Measurements from ENCODE around the gene DNM3.

- no peak for TF ChIP-seq CEBPB (IDR thresholded peaks at IDR 0.05)
- no peak for TF ChIP-seq EP300 (IDR thresholded peaks at IDR 0.05; ENCODE audit: borderline replicate concordance)
- no peak for TF ChIP-seq FOXM1 (IDR thresholded peaks at IDR 0.05; ENCODE audit: borderline replicate concordance, low read depth)
- TF ChIP-seq YY1 (IDR thresholded peaks at IDR 0.05; ENCODE audit: low read depth) = no peak
- TF ChIP-seq RAD21 (IDR thresholded peaks at IDR 0.05; ENCODE audit: low read depth) = no peak
- no peak for TF ChIP-seq USF1 (IDR thresholded peaks at IDR 0.05)
- TF ChIP-seq TAF1 (IDR thresholded peaks at IDR 0.05; ENCODE audit: low read depth) = no peak
- TF ChIP-seq, protein P1, sequence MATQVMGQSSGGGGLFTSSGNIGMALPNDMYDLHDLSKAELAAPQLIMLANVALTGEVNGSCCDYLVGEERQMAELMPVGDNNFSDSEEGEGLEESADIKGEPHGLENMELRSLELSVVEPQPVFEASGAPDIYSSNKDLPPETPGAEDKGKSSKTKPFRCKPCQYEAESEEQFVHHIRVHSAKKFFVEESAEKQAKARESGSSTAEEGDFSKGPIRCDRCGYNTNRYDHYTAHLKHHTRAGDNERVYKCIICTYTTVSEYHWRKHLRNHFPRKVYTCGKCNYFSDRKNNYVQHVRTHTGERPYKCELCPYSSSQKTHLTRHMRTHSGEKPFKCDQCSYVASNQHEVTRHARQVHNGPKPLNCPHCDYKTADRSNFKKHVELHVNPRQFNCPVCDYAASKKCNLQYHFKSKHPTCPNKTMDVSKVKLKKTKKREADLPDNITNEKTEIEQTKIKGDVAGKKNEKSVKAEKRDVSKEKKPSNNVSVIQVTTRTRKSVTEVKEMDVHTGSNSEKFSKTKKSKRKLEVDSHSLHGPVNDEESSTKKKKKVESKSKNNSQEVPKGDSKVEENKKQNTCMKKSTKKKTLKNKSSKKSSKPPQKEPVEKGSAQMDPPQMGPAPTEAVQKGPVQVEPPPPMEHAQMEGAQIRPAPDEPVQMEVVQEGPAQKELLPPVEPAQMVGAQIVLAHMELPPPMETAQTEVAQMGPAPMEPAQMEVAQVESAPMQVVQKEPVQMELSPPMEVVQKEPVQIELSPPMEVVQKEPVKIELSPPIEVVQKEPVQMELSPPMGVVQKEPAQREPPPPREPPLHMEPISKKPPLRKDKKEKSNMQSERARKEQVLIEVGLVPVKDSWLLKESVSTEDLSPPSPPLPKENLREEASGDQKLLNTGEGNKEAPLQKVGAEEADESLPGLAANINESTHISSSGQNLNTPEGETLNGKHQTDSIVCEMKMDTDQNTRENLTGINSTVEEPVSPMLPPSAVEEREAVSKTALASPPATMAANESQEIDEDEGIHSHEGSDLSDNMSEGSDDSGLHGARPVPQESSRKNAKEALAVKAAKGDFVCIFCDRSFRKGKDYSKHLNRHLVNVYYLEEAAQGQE (IDR thresholded peaks at IDR 0.05; ENCODE audit: low read depth) = no peak
- TF ChIP-seq TCF12 (IDR thresholded peaks at IDR 0.05; ENCODE audit: low read depth) = no peak
- TF ChIP-seq ZBTB7A (IDR thresholded peaks at IDR 0.05; ENCODE audit: low read depth) = no peak
- no peak for TF ChIP-seq NFIC (IDR thresholded peaks at IDR 0.05)
- no peak for TF ChIP-seq TEAD4 (IDR thresholded peaks at IDR 0.05)
- TF ChIP-seq CREB1 (IDR thresholded peaks at IDR 0.05; ENCODE audit: low read depth) = no peak
These were observed 509.6 kb downstream of the DNM3 start for GRCh38 chr1:172350856-172351255.
